ENCODE measurements around the gene ADNP.

GRCh38 chr20:50919567-50919966 lies 11.7 kb downstream of the ADNP start:
- no peak for TF ChIP-seq CTCF (optimal IDR thresholded peaks at IDR 0.05 in 1 of 3, IDR thresholded peaks at IDR 0.05 in 1 of 3, conservative IDR thresholded peaks at IDR 0.05 in 1 of 3; ENCODE audit: extremely low read depth in 1 of 3, insufficient read depth in 2 of 3, low read length in 3 of 3)
- no peak for TF ChIP-seq EZH2 (IDR thresholded peaks at IDR 0.05; ENCODE audit: low read length)
